Tibial nerve (tissue), 4 donors: Measurements from ENCODE around the gene SSC5D. TPM values are rescaled to one million over a fixed set of nuclear protein-coding genes. Genes with fewer than 3 reads are reported as not detected.
"Not testable (repeated sequence)": the region's sequence is repeated elsewhere in the genome, so short reads cannot be mapped to it uniquely, and the experiment has no call there.

Experiments
- DNase-seq, 2 donors: peaks; one replicate each; pipeline ENCODE4 v3.0.0-alpha.2; 2019; ENCODE audit warnings: low spot score in 2 of 2
- H3K27ac ChIP-seq, 4 donors: fragments of 200-600 bp; sonication (generic) in 3 of 4; one replicate each; pipeline ENCODE4 v1.5.1; 2017 to 2019; ENCODE audit warnings: mild to moderate bottlenecking in 1 of 4
- H3K27me3 ChIP-seq, 2 donors: fragments of 200-600 bp; sonication (generic) in 1 of 2; one replicate each; pipeline versions ENCODE4 v1.5.1 to v1.6.0; 2017 to 2019
- H3K36me3 ChIP-seq, 3 donors: fragments of 200-600 bp; sonication (generic); one replicate each; pipeline ENCODE4 v1.5.1; 2018 to 2019
- H3K4me1 ChIP-seq, 4 donors: fragments of 200-600 bp; sonication (generic) in 3 of 4; one replicate each; pipeline ENCODE4 v1.5.1; 2017 to 2019
- H3K4me3 ChIP-seq, 4 donors: fragments of 200-600 bp; sonication (generic) in 3 of 4; one replicate each; pipeline ENCODE4 v1.5.1; 2017 to 2019; ENCODE audit warnings: mild to moderate bottlenecking in 1 of 4, moderate library complexity in 1 of 4
- H3K9me3 ChIP-seq, 4 donors: fragments of 200-600 bp; sonication (generic) in 3 of 4; one replicate each; pipeline ENCODE4 v1.5.1; 2017 to 2019
- CTCF ChIP-seq, 5 experiments: fragments of 200-600 bp in 3 of 5; fragments of 450-650 bp in 2 of 5; sonication (generic) in 3 of 5; IDR thresholded peaks; one replicate each; pipeline ENCODE4 v1.5.1; 2016 to 2019; ENCODE audit warnings: antibody characterized with exemption in 5 of 5, mild to moderate bottlenecking in 3 of 5, moderate library complexity in 2 of 5
- EP300 ChIP-seq, 2 donors: sonication (generic); formaldehyde crosslinking; IDR thresholded peaks; one replicate each; pipeline ENCODE4 v1.6.1; 2017; ENCODE audit warnings: antibody characterized with exemption in 2 of 2, mild to moderate bottlenecking in 1 of 2
- POLR2A ChIP-seq, 2 donors: fragments of 450-650 bp; IDR thresholded peaks; one replicate each; pipeline ENCODE4 v1.6.1; 2017; ENCODE audit warnings: antibody characterized with exemption in 2 of 2, mild to moderate bottlenecking in 2 of 2, moderate library complexity in 2 of 2
- WGBS, 2 donors: methylation state at CpG; one replicate each; pipeline ENCODE4 v1.1.5; 2018; 5-methylcytosine and 5-hydroxymethylcytosine counted together
- total RNA-seq, 4 donors: library from RNA; depleted of rRNA; stranded (reverse); fragments of >200 nt; gene quantifications; one replicate each; pipeline ENCODE4 v1.1.0, GENCODE V29; 2016

SSC5D gene
- total RNA-seq, 4 donors from 2014 or later, result 3.9 to 14.5 (median 7.2) TPM

- no peaks in the 10 kb centered on the region for H3K9me3 ChIP-seq
- no peak for DNase-seq
- 65 to 73% methylated on average over 8 of the region's 8 CpGs for WGBS, 2 donors
- no peak overlapping the region for H3K4me3 ChIP-seq
- peaks cover 0 to 29% (median 11%) of the 10 kb centered on the region in 4 donors for H3K4me1 ChIP-seq
- no peak overlapping the region for H3K27ac ChIP-seq
- TF ChIP-seq CTCF (IDR thresholded peaks at IDR 0.05) (no peak), POLR2A (IDR thresholded peaks at IDR 0.05) (no peak), EP300 (IDR thresholded peaks at IDR 0.05) (no peak)
- H3K27me3 ChIP-seq, result peaks cover 0 to 66% of the 10 kb centered on the region in 2 donors
- H3K36me3 ChIP-seq, result no peaks in the 10 kb centered on the region
These were observed 42.2 kb upstream of the SSC5D start for GRCh38 chr19:55446060-55446459.

GRCh38 chr19:55447421-55448174 lies 40.6 kb upstream of the SSC5D start:
- H3K4me3 ChIP-seq, result no peak overlapping the region
- no peaks in the 10 kb centered on the region for H3K36me3 ChIP-seq
- H3K27ac ChIP-seq, result peak overlapping the region in 1 of 4 donors; percentile 3
- peaks cover 0 to 71% of the 10 kb centered on the region in 2 donors for H3K27me3 ChIP-seq
- DNase-seq, result no peak
- H3K4me1 ChIP-seq, result peaks cover 0 to 30% (median 17%) of the 10 kb centered on the region in 4 donors
- 28 to 43% methylated on average over 8 to 16 of the region's 16 CpGs for WGBS, 2 donors
- TF ChIP-seq POLR2A (IDR thresholded peaks at IDR 0.05) (no peak), EP300 (IDR thresholded peaks at IDR 0.05) (no peak), CTCF (IDR thresholded peaks at IDR 0.05) (no peak)
- no peaks in the 10 kb centered on the region for H3K9me3 ChIP-seq

GRCh38 chr19:55448175-55448490 lies 40.1 kb upstream of the SSC5D start:
- Histone ChIP-seq H3K4me1 (peaks cover 0 to 30% (median 15%) of the 10 kb centered on the region in 4 donors), H3K27me3 (peaks cover 0 to 67% of the 10 kb centered on the region in 2 donors)
- not testable (repeated sequence) for H3K27ac ChIP-seq, H3K4me3 ChIP-seq, H3K36me3 ChIP-seq, H3K9me3 ChIP-seq, DNase-seq
- 83 to 89% methylated on average over 5 of the region's 5 CpGs for WGBS, 2 donors

GRCh38 chr19:55449469-55449868 lies 38.8 kb upstream of the SSC5D start:
- no peaks in the 10 kb centered on the region for H3K9me3 ChIP-seq
- H3K27ac ChIP-seq, result no peak overlapping the region
- DNase-seq, result no peak
- TF ChIP-seq POLR2A (IDR thresholded peaks at IDR 0.05), result no peak
- peaks cover 0 to 25% (median 14%) of the 10 kb centered on the region in 4 donors for H3K4me1 ChIP-seq
- WGBS, 2 donors, result 18 to 36% methylated on average over 9 to 15 of the region's 16 CpGs
- H3K4me3 ChIP-seq, result no peak overlapping the region
- H3K36me3 ChIP-seq, result peaks cover 0 to 8% (median 0%) of the 10 kb centered on the region in 3 donors
- H3K27me3 ChIP-seq, result peaks cover 0 to 54% of the 10 kb centered on the region in 2 donors

GRCh38 chr19:55451163-55451964 lies 36.9 kb upstream of the SSC5D start:
- Histone ChIP-seq H3K36me3 (peaks cover 0 to 26% (median 0%) of the 10 kb centered on the region in 3 donors), H3K27me3 (peaks cover 0 to 37% of the 10 kb centered on the region in 2 donors), H3K4me3 (peak overlapping the region; percentile 10 to 53 (median 32)), H3K9me3 (no peaks in the 10 kb centered on the region), H3K27ac (peak overlapping the region in 2 of 4 donors; percentile 67 to 72), H3K4me1 (peaks cover 0 to 25% (median 14%) of the 10 kb centered on the region in 4 donors)
- no peak for TF ChIP-seq CTCF (IDR thresholded peaks at IDR 0.05)
- TF ChIP-seq POLR2A (IDR thresholded peaks at IDR 0.05), result no peak
- no peak for TF ChIP-seq EP300 (IDR thresholded peaks at IDR 0.05)
- 0 to 1% methylated on average over 24 to 65 of the region's 80 CpGs for WGBS, 2 donors
- no peak for DNase-seq
